Ishikawa (cell line): ENCODE results near the gene RAVER1.

Experiments used
- CEBPB ChIP-seq: IDR thresholded peaks from 2 replicates; pipeline ENCODE4 v1.6.1; 2012
- CREB1 ChIP-seq: IDR thresholded peaks from 2 replicates; pipeline ENCODE4 v1.6.1; 2012; ENCODE audit warnings: low read depth
- EGR1 ChIP-seq: IDR thresholded peaks from 2 replicates; pipeline ENCODE4 v1.6.1; 2012
- EP300 ChIP-seq: IDR thresholded peaks from 2 replicates; pipeline ENCODE4 v1.6.1; 2012; ENCODE audit warnings: borderline replicate concordance
- FOXM1 ChIP-seq: IDR thresholded peaks from 2 replicates; pipeline ENCODE4 v1.6.1; 2012; ENCODE audit warnings: low read depth, borderline replicate concordance
- NFIC ChIP-seq: IDR thresholded peaks from 2 replicates; pipeline ENCODE4 v1.6.1; 2012
- RAD21 ChIP-seq: IDR thresholded peaks from 2 replicates; pipeline ENCODE4 v1.6.1; 2012; ENCODE audit warnings: low read depth
- REST ChIP-seq: IDR thresholded peaks from 2 replicates; pipeline ENCODE4 v1.6.1; 2012; ENCODE audit warnings: low read depth, mild to moderate bottlenecking
- TAF1 ChIP-seq: IDR thresholded peaks from 2 replicates; pipeline ENCODE4 v1.6.1; 2012; ENCODE audit warnings: low read depth, mild to moderate bottlenecking
- TCF12 ChIP-seq: IDR thresholded peaks from 2 replicates; pipeline ENCODE4 v1.6.1; 2012; ENCODE audit warnings: low read depth
- TEAD4 ChIP-seq: IDR thresholded peaks from 2 replicates; pipeline ENCODE4 v1.6.1; 2012
- USF1 ChIP-seq: IDR thresholded peaks from 2 replicates; pipeline ENCODE4 v1.6.1; 2012
- YY1 ChIP-seq: IDR thresholded peaks from 2 replicates; pipeline ENCODE4 v1.6.1; 2012; ENCODE audit warnings: low read depth
- ZBTB7A ChIP-seq: IDR thresholded peaks from 2 replicates; pipeline ENCODE4 v1.6.1; 2012; ENCODE audit warnings: low read depth
- TF ChIP-seq, protein P1 (sequence below): IDR thresholded peaks from 2 replicates; pipeline ENCODE4 v1.6.1; 2012

RAVER1 gene

GRCh38 chr19:10374931-10375330 is 41.6 kb upstream of the RAVER1 start:
- TF ChIP-seq RAD21: no peak
- no peak for TF ChIP-seq FOXM1
- no peak for TF ChIP-seq EGR1
- no peak for TF ChIP-seq TEAD4
- TF ChIP-seq CEBPB: no peak
- no peak for TF ChIP-seq CREB1
- no peak for TF ChIP-seq USF1

DNA sequence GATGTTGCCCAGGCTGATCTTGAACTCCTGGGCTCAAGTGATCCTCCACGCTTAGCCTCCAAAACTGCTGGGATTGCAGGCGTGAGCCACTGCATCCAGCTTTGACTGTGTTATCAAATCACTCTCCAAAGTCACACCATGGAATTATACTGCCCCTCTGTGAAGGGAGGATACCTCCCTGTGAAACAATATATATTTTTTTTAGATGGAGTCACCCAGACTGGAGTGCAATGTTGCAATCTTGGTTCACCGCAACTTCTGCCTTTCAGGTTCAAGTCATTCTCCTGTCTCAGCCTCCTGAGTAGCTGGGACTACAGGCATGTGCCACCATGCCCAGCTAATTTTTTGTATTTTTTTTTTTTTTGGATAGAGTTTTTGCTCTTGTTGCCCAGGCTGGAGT is 39.4 kb upstream of the RAVER1 start:
- TF ChIP-seq YY1: no peak
- no peak for TF ChIP-seq ZBTB7A
- TF ChIP-seq TAF1: no peak
- TF ChIP-seq EGR1: no peak

GRCh38 chr19:10368101-10368803 is 34.9 kb upstream of the RAVER1 start:
- TF ChIP-seq CREB1 (no peak), NFIC (no peak), TCF12 (no peak), CEBPB (no peak), EGR1 (no peak), ZBTB7A (no peak), USF1 (no peak), FOXM1 (no peak), YY1 (no peak), RAD21 (no peak), REST (no peak), TAF1 (no peak)
- TF ChIP-seq, protein P1, sequence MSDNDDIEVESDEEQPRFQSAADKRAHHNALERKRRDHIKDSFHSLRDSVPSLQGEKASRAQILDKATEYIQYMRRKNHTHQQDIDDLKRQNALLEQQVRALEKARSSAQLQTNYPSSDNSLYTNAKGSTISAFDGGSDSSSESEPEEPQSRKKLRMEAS: no peak

GRCh38 chr19:10365518-10365917 is 32.2 kb upstream of the RAVER1 start:
- no peak for TF ChIP-seq FOXM1
- no peak for TF ChIP-seq REST
- no peak for TF ChIP-seq CEBPB
- no peak for TF ChIP-seq TAF1
- no peak for TF ChIP-seq USF1
- TF ChIP-seq EGR1: no peak
- TF ChIP-seq RAD21: no peak
- no peak for TF ChIP-seq EP300
- no peak for TF ChIP-seq YY1
- no peak for TF ChIP-seq TEAD4
- no peak for TF ChIP-seq CREB1
- TF ChIP-seq, protein P1: no peak
- no peak for TF ChIP-seq ZBTB7A

- no peak for TF ChIP-seq NFIC
- TF ChIP-seq EGR1: no peak
- TF ChIP-seq, protein P1: no peak
- no peak for TF ChIP-seq TEAD4
- TF ChIP-seq ZBTB7A: no peak
Measured at GRCh38 chr19:10364644-10365043, 31.3 kb upstream of the RAVER1 start.

GRCh38 chr19:10363789-10364281 is 30.5 kb upstream of the RAVER1 start:
- TF ChIP-seq YY1: no peak
- no peak for TF ChIP-seq RAD21
- no peak for TF ChIP-seq ZBTB7A
- TF ChIP-seq CREB1: no peak
- TF ChIP-seq USF1: no peak
- no peak for TF ChIP-seq TEAD4
- TF ChIP-seq, protein P1: no peak
- no peak for TF ChIP-seq EGR1
- no peak for TF ChIP-seq NFIC
- no peak for TF ChIP-seq EP300
- no peak for TF ChIP-seq FOXM1
- TF ChIP-seq REST: no peak
- no peak for TF ChIP-seq TAF1
- TF ChIP-seq CEBPB: no peak
- no peak for TF ChIP-seq TCF12
